ENCODE data around the gene HEATR5B. TPM values are rescaled to one million over a fixed set of nuclear protein-coding genes. Genes with fewer than 3 reads are reported as not detected.
"Not testable (repeated sequence)": the region's sequence is repeated elsewhere in the genome, so short reads cannot be mapped to it uniquely, and the experiment has no call there.

HEATR5B gene
- total RNA-seq, 1 experiment from 2014 or later, result 14.5 TPM

DNA sequence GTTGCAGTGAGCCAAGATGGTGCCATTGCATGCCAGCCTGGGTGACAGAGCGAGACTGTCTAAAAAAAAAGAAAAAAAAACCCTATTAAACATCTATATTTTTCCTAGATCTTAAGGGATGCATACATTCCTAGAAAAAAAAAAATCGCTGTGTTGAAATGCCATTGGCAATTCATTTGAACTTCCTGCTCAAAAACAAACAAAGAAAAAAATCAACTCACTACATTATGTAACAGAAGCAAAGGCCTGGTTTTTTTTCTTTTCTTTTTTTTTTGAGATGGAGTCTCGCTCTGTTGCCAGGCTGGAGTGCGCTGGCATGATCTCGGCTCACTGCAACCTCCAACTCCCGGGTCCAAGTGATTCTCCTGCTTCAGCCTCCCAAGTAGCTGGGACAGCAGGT is 96.2 kb downstream of the HEATR5B start:
- no peaks in the 10 kb centered on the region for H3K27me3 Mint-ChIP-seq (ENCODE audit: insufficient read depth, unreplicated experiment)
- no peak overlapping the region for H3K27ac Mint-ChIP-seq (ENCODE audit: low read depth, unreplicated experiment)
- ChIA-PET POLR2A (interaction anchor here (0.7 to 1.1 kb wide), 2 partner anchors 12 to 15 kb away, joined by 3 to 4 read pairs; no protein-coding TSS in a partner anchor), CTCF (interaction anchor here (0.6 kb wide), 1 partner anchor 121 kb away, joined by 3 read pairs; no protein-coding TSS in a partner anchor)
- H3K4me3 Mint-ChIP-seq (ENCODE audit: unreplicated experiment), result no peak overlapping the region
- no peak for TF ChIP-seq CTCF (IDR thresholded peaks at IDR 0.05; ENCODE audit: unreplicated experiment)
- H3K9me3 Mint-ChIP-seq (ENCODE audit: unreplicated experiment), result no peaks in the 10 kb centered on the region
- DNase-seq (ENCODE audit: unreplicated experiment), result no peak
- intact Hi-C loops (cut with micrococcal nuclease), result no loop called here
- no TSS peak for BruUV-seq (replicated peaks)
- H3K4me1 Mint-ChIP-seq (ENCODE audit: insufficient read depth, unreplicated experiment), result no peaks in the 10 kb centered on the region
- peaks cover 49% of the 10 kb centered on the region for H3K36me3 Mint-ChIP-seq (ENCODE audit: insufficient read depth, unreplicated experiment)

GRCh38 chr2:36982467-36982866 is 101.7 kb downstream of the HEATR5B start:
- no peak for TF ChIP-seq CTCF (IDR thresholded peaks at IDR 0.05; ENCODE audit: unreplicated experiment)
- BruUV-seq (replicated peaks), result no TSS peak
- DNase-seq (ENCODE audit: unreplicated experiment), result no peak
- H3K9me3 Mint-ChIP-seq (ENCODE audit: unreplicated experiment), result peaks cover 7% of the 10 kb centered on the region
- H3K4me3 Mint-ChIP-seq (ENCODE audit: unreplicated experiment), result no peak overlapping the region
- intact Hi-C loops (cut with micrococcal nuclease), result no loop called here
- no peaks in the 10 kb centered on the region for H3K27me3 Mint-ChIP-seq (ENCODE audit: insufficient read depth, unreplicated experiment)
- H3K36me3 Mint-ChIP-seq (ENCODE audit: insufficient read depth, unreplicated experiment), result peaks cover 31% of the 10 kb centered on the region
- CTCF ChIA-PET, result interaction anchor here (0.7 to 1.0 kb wide), 2 partner anchors 9 to 190 kb away, joined by 3 read pairs; no protein-coding TSS in a partner anchor
- no peaks in the 10 kb centered on the region for H3K4me1 Mint-ChIP-seq (ENCODE audit: insufficient read depth, unreplicated experiment)
- POLR2A ChIA-PET, result interaction anchor here (0.6 to 0.7 kb wide), 2 partner anchors 9 to 609 kb away, joined by 3 read pairs; no protein-coding TSS in a partner anchor
- no peak overlapping the region for H3K27ac Mint-ChIP-seq (ENCODE audit: low read depth, unreplicated experiment)

GRCh38 chr2:36981911-36982310 is 102.3 kb downstream of the HEATR5B start:
- Mint-ChIP-seq H3K27ac (ENCODE audit: low read depth, unreplicated experiment) (no peak overlapping the region), H3K4me1 (ENCODE audit: insufficient read depth, unreplicated experiment) (no peaks in the 10 kb centered on the region), H3K9me3 (ENCODE audit: unreplicated experiment) (peaks cover 7% of the 10 kb centered on the region), H3K36me3 (ENCODE audit: insufficient read depth, unreplicated experiment) (peaks cover 26% of the 10 kb centered on the region), H3K4me3 (ENCODE audit: unreplicated experiment) (no peak overlapping the region), H3K27me3 (ENCODE audit: insufficient read depth, unreplicated experiment) (no peaks in the 10 kb centered on the region)
- no peak for DNase-seq (ENCODE audit: unreplicated experiment)
- ChIA-PET POLR2A (interaction anchor here (0.6 kb wide), 1 partner anchor 9 kb away, joined by 3 read pairs; no protein-coding TSS in a partner anchor), CTCF (interaction anchor here (0.7 kb wide), 1 partner anchor 189 kb away, joined by 3 read pairs; no protein-coding TSS in a partner anchor)
- intact Hi-C loops (cut with micrococcal nuclease), result no loop called here
- no peak for TF ChIP-seq CTCF (IDR thresholded peaks at IDR 0.05; ENCODE audit: unreplicated experiment)
- BruUV-seq (replicated peaks), result no TSS peak

GRCh38 chr2:36979007-36979406 is 105.2 kb downstream of the HEATR5B start:
- POLR2A ChIA-PET, result interaction anchor here (1.4 kb wide), 1 partner anchor 10 kb away, joined by 3 read pairs; no protein-coding TSS in a partner anchor
- H3K27ac Mint-ChIP-seq (ENCODE audit: low read depth, unreplicated experiment); H3K9me3 Mint-ChIP-seq (ENCODE audit: unreplicated experiment); H3K27me3 Mint-ChIP-seq (ENCODE audit: insufficient read depth, unreplicated experiment); H3K4me3 Mint-ChIP-seq (ENCODE audit: unreplicated experiment); intact Hi-C loops (cut with micrococcal nuclease); DNase-seq (ENCODE audit: unreplicated experiment); CTCF ChIA-PET; BruUV-seq (replicated peaks); H3K4me1 Mint-ChIP-seq (ENCODE audit: insufficient read depth, unreplicated experiment): not testable (repeated sequence)
- peaks cover 16% of the 10 kb centered on the region for H3K36me3 Mint-ChIP-seq (ENCODE audit: insufficient read depth, unreplicated experiment)
